Stimulated activated CD4-positive, alpha-beta T cell treated with anti-CD3 and anti-CD28 coated beads, Interleukin-12 subunit alpha, Interleukin-12 subunit beta, amount 100 ng/mL, for 4 hours (primary cell): ENCODE results near the gene DYNC2I2.
"Not testable (repeated sequence)": the region's sequence is repeated elsewhere in the genome, so short reads cannot be mapped to it uniquely, and the experiment has no call there.

Experiments used
- DNase-seq: peaks from one replicate; pipeline ENCODE4 v3.0.0-alpha.2; 2020

DYNC2I2 gene

DNA sequence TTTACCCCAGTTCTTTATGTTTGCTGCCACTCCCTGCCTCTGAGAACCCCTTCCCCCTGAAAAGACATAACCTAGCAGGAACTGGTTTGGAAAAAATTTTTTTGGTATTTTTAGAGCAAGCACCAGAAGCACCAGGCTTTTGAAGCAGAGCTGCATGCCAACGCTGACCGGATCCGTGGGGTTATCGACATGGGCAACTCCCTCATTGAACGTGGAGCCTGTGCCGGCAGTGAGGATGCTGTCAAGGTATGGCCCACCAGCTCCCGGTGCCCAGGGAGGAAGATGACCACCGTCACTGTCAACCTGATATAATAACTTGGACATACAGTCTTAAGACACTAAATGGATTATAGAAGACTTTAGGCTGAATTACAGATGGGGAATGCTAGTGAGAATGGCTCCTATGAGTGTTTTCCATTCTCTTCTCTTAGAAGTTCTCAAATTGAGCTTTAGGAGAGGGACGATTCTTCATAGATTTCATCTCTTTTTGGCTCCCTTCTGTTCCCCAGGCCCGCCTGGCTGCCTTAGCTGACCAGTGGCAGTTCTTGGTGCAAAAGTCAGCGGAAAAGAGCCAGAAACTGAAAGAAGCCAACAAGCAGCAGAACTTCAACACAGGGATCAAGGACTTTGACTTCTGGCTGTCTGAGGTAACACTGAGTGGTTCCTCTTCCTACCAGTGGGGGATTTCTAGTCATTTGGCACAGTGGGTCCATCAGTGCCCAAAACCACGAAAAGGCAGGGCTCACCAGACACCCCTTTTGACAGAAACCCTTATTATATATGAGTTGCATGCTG is 44.9 kb downstream of the DYNC2I2 start:
- no peak for DNase-seq

DNA sequence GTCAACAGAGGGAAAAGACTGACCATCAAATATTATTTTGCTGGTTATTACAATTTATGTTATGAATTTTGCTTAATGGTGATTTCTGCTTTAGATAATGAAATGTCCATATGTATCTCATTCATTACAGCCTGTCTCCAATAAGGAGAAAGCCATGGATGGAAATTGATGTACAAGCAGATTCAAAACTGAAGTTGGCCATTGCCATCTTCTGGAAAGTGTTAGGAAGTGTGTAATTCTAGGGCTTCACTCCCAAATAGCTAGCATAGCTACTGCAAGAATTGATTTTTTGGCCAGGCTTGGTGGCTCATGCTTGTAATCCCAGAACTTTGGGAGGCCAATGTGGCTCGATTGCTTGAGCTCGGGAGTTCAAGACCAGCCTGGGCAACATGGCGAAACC is 45.8 kb downstream of the DYNC2I2 start:
- DNase-seq = no peak

DNA sequence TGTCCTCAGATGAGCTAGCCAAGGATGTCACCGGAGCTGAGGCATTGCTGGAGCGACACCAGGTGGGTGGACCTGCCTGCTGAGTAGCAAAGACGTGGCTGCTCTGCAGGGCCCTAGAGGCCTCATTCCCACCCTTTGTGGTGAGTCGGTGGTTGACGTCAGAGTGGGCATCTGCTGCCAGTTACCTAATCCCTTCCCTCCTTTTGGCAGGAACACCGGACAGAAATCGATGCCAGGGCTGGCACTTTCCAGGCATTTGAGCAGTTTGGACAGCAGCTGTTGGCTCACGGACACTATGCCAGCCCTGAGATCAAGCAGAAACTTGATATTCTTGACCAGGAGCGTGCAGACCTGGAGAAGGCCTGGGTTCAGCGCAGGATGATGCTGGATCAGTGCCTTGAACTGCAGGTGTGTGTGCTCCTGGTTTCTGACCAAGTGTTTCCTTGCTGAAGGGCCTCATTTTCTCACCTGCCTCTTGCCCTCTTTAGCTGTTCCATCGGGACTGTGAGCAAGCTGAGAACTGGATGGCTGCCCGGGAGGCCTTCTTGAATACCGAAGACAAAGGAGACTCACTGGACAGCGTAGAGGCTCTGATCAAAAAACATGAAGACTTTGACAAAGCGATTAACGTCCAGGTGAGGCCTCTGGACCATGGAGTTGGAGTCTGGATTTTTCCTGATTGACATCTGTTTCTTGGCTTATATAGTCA is 48.9 kb downstream of the DYNC2I2 start:
- DNase-seq = no peak

DNA sequence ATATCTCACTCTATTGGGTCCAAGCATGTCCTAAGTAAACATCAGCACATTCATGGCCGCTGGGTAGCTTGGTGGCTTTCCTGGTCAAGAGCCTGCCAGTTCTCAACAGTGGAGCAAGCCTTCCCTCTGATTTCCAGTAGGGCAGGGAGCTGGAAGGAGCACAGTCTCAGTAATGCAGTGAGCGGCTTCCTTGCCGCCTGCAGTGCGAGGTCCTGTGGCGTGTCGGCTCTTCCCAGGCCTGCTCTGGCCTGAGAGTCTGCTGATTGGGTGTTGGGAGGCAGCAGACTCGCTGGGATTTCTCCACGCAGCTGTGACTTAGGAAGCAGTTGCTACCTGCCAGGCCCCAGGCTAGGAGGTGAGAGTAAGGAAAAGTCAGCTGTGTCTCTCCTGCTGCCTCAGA is 53.0 kb downstream of the DYNC2I2 start:
- no peak for DNase-seq

DNA sequence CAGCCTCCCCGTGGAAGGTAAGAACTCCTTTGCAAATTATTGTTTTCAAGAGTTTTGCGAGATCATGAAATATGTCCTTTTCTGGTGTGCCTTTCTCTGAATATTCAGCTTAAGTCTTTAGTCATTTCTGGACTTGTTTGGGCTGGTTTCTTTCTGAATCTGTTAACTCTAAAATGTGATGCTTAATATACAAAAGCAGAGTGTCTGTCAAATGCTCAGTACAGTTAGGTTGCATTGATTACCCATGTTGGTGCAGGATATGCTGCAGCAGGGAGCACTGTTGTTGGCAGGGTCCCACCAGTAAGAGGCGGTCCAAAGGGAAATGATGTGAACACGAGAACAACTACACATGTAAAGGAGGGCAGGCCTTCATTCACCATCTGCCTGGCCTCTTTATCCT is 56.5 kb downstream of the DYNC2I2 start:
- no peak for DNase-seq

DNA sequence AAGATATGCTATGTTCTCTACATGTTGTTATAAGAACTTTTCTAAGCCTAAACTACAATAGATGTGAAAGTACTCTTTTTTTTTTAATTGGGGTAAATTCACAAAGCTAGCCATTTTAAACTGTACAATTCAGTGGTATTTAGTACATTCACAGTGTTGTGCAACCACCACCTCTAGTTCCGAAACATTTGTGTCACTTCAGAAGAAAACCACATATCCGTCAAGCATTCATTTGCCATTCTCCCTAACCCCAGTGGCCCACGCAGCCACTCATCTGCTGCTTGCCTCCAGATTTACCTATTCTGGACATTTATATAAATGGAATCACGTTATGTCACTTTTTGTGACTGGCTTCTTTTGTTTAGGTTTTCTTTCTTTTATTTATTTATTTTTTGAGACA is 61.2 kb downstream of the DYNC2I2 start:
- DNase-seq = no peak

DNA sequence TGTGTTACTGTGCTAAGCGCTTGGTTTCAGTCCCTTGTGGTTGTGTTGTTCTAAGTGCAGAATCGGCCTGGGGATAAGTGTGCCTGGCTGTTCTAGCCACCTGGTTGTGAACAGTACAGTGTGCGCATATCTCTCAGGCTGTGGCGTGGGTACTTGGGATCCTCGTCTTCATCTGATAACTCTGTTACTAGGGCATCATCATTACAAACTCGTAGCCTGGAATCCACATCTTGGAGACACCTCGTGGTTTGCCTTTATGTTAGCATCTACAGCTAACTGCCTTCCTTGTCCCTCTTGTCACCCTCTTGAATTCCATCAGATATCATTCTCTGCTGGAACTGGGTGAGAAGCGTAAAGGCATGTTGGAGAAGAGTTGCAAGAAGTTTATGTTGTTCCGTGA is 62.8 kb downstream of the DYNC2I2 start:
- DNase-seq = no peak

DNA sequence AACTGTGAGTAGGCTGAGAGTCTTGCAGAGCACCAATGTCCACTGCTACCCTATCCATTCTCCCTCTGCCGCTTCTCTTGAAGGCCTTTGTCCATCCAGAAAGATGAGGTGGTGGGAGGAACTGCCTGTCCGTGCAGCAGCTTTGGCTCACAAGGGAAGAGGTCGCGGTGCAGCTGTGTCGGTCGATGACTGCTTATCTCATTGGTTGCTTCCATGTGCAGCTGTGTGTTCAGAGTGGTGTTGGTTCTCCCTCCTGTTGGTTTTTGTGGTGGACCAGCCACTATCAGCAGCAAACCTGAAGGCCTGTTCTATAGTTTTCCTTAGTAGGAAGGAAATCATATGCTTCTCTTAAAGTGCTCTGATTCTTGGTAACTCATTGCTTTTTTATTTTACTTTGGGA is 63.6 kb downstream of the DYNC2I2 start:
- DNase-seq = no peak

DNA sequence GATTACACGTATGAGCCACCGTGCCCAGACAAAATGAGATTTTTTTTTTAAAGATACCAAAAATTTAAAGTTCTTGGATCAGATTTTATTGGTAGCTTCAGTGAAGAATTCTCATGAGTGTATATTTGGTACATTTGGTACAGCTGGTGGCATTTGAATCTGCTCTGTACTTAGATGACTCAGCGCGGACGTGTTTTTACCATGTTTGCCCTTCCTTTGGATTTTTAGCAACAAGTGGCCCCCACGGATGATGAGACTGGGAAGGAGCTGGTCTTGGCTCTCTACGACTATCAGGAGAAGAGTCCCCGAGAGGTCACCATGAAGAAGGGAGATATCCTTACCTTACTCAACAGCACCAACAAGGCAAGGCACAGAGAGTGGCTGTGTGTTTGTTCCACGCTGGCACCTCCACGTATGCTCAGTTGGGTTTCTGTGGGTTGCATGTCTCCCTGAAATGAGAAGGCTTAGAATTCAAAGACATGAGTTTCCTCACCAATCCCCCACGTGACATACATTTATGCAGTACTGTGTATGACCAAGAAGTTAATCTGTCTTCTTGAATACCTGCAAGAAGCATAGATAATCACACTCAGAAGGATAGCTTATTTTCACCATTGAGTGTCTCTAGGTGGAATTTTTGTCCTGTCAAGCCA is 67.9 kb downstream of the DYNC2I2 start:
- no peak for DNase-seq

DNA sequence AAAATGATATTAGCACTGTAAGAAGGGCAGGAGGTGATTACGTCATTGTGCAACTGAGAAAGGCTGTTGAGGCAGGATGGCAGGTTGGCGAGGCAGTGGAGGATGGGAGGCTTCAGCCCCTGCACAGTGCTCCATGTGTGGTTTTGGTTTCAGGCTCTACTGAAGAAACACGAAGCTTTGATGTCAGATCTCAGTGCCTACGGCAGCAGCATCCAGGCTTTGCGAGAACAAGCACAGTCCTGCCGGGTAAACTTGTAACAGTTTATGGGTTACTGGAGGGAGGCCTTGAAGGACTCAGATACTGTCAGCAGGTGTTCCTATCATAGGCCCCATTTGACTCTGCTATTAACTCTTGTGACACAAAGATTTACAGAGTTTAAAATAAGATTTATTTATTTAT is 69.2 kb downstream of the DYNC2I2 start:
- peak; percentile 40 for DNase-seq

DNA sequence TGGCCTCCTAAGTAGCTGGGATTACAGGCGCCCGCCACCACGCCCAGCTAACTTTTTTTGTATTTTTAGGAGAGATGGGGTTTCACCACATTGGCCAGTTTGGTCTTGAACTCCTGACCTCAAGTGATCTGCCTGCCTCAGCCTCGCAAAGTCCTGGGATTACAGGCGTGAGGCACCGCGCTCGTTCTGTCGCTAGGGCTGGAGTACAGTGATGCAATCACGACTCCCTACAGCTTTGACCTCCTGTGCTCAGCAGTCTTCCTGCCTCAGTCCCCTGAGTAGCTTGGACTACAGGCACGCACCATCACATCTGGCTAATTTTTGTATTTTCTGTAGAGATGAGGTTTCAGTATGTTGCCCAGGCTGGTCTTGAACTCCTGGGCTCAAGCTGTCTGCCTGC is 69.7 kb downstream of the DYNC2I2 start:
- DNase-seq = not testable (repeated sequence)

DNA sequence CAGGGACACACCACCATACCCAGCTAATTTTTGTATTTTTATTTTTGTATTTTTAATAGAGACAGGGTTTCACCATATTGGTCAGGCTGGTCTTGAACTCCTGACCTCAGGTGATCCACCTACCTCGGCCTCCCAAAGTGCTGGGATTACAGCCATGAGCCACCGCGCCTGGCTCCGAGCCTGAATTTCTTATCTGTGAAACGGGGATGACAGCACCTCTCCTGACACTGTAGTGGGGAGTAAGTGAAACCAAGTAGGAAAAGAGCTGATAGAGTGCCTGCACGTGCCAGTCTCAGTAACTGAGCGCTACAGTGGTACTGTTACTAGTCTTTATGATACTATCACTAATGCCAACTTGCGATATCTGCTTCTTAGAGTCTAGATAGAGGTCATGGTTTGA is 71.5 kb downstream of the DYNC2I2 start:
- DNase-seq = not testable (repeated sequence)
